ENCODE results near the gene IRX2. TPM values are rescaled to one million over a fixed set of nuclear protein-coding genes. Genes with fewer than 3 reads are reported as not detected.

The IRX2 gene
- total RNA-seq, 1 experiment from 2014 or later: not detected

DNA sequence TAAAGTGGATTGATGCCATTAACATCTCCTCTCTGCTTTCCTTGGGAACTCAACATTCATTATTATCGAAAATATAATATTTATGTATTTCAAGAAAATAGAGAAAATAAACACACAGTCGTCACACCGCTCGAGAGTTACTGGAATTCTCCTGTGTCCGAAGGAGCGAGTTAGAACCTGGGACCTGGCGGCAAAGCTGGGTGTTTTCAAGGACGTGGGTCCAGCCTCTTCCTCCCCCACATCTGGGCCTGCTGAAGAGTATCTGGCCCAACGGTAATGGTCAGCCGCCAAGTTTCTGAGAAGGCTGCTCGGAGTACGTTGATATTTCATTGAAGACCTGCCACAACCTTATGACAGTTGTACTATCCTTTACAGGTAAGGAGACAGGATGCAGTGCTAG, 47.9 kb downstream of the IRX2 start:
- TF ChIP-seq, protein P1, sequence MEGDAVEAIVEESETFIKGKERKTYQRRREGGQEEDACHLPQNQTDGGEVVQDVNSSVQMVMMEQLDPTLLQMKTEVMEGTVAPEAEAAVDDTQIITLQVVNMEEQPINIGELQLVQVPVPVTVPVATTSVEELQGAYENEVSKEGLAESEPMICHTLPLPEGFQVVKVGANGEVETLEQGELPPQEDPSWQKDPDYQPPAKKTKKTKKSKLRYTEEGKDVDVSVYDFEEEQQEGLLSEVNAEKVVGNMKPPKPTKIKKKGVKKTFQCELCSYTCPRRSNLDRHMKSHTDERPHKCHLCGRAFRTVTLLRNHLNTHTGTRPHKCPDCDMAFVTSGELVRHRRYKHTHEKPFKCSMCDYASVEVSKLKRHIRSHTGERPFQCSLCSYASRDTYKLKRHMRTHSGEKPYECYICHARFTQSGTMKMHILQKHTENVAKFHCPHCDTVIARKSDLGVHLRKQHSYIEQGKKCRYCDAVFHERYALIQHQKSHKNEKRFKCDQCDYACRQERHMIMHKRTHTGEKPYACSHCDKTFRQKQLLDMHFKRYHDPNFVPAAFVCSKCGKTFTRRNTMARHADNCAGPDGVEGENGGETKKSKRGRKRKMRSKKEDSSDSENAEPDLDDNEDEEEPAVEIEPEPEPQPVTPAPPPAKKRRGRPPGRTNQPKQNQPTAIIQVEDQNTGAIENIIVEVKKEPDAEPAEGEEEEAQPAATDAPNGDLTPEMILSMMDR (conservative IDR thresholded peaks at IDR 0.05; ENCODE audit: low read depth, low read length): no peak
- no peak for TF ChIP-seq EZH2 (IDR thresholded peaks at IDR 0.05; ENCODE audit: borderline replicate concordance, low read depth, low read length, poor library complexity, severe bottlenecking)
- POLR2A ChIA-PET (ENCODE audit: low non-redundant PET): no interaction called here
- no TSS peak for BruUV-seq (replicated peaks)
- H3K27ac ChIP-seq (ENCODE audit: low read depth, low read length, poor library complexity, severe bottlenecking): no peak overlapping the region
- intact Hi-C loops (cut with micrococcal nuclease; ENCODE audit: unreplicated experiment): no loop called here
- no peaks in the 10 kb centered on the region for H3K36me3 ChIP-seq (ENCODE audit: insufficient read depth, low read length, poor library complexity, severe bottlenecking)
- CTCF ChIA-PET: no interaction called here
- DNase-seq (ENCODE audit: low spot score): no peak
- H3K4me3 ChIP-seq (ENCODE audit: low read depth, low read length, poor library complexity, severe bottlenecking): no peak overlapping the region
- H3K9me3 ChIP-seq (ENCODE audit: low read depth, low read length, poor library complexity, severe bottlenecking): peaks cover 39% of the 10 kb centered on the region
- H3K4me1 ChIP-seq (ENCODE audit: insufficient read depth, low read length, poor library complexity, severe bottlenecking): no peaks in the 10 kb centered on the region
- no peaks in the 10 kb centered on the region for H3K27me3 ChIP-seq (replicated peaks; ENCODE audit: insufficient read depth, low read depth, low read length, poor library complexity)

DNA sequence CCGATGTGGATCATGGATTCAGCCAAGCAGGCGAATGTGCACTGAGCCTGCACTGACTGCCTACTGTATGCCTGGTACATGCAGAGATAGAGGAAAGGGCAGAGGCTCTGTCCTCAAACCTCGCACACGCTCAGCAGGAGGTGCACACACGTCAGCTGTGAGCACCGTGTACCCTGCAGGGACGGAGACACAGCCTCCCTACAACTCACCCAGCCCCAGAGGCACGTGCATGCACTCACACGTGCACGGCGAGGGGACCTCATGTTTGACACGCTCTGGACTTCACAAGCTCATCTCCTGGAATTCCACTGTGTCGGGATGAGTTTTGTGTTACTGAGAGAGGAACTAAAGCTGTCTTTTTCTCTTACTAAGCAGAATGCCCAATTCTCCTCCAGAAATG, 48.4 kb downstream of the IRX2 start:
- H3K27ac ChIP-seq (ENCODE audit: low read depth, low read length, poor library complexity, severe bottlenecking): no peak overlapping the region
- CTCF ChIA-PET: no interaction called here
- H3K4me1 ChIP-seq (ENCODE audit: insufficient read depth, low read length, poor library complexity, severe bottlenecking): no peaks in the 10 kb centered on the region
- no peaks in the 10 kb centered on the region for H3K36me3 ChIP-seq (ENCODE audit: insufficient read depth, low read length, poor library complexity, severe bottlenecking)
- intact Hi-C loops (cut with micrococcal nuclease; ENCODE audit: unreplicated experiment): no loop called here
- no TSS peak for BruUV-seq (replicated peaks)
- no peaks in the 10 kb centered on the region for H3K27me3 ChIP-seq (replicated peaks; ENCODE audit: insufficient read depth, low read depth, low read length, poor library complexity)
- no peak overlapping the region for H3K4me3 ChIP-seq (ENCODE audit: low read depth, low read length, poor library complexity, severe bottlenecking)
- TF ChIP-seq, protein P1 (conservative IDR thresholded peaks at IDR 0.05; ENCODE audit: low read depth, low read length): no peak
- TF ChIP-seq EZH2 (IDR thresholded peaks at IDR 0.05; ENCODE audit: borderline replicate concordance, low read depth, low read length, poor library complexity, severe bottlenecking): no peak
- DNase-seq (ENCODE audit: low spot score): no peak
- POLR2A ChIA-PET (ENCODE audit: low non-redundant PET): no interaction called here
- peaks cover 42% of the 10 kb centered on the region for H3K9me3 ChIP-seq (ENCODE audit: low read depth, low read length, poor library complexity, severe bottlenecking)

DNA sequence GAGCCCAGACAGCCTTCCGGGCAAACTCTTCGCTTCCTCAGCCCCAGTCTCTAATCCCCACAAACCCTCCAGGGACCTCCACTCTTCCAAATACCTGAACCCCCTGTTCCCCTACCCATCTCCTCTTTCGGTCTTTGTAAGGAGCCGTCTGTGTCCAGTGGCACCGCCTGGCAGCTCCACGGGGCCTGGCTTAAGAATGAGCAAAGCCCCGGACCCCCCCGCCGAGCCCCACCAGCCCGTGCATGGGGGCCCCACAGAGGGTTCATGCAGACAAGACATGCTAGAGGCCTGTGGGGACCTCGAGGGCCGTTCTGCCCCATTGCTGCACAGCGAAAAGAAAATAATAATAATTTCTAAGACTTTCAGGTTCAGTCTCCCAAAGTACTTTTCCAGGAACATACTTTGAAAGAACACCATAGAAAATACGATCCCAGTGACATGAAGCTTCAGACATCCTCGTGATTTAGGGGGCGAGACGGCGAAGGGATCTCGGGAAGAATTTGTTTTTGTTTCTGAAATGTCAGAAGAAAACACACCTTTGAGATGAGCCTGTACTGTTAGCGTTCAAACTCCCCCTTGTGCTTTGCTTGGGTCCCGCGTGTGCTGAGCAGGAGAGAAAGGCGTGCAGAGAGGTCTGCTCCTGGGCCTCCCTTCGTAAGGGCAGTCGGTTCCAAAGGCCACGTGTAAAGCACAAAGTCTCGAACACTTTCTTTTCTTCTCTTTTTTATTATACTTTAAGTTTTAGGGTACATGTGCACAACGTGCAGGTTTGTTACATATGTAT, 49.2 kb downstream of the IRX2 start:
- Histone ChIP-seq H3K4me1 (ENCODE audit: insufficient read depth, low read length, poor library complexity, severe bottlenecking) (no peaks in the 10 kb centered on the region), H3K27ac (ENCODE audit: low read depth, low read length, poor library complexity, severe bottlenecking) (no peak overlapping the region), H3K36me3 (ENCODE audit: insufficient read depth, low read length, poor library complexity, severe bottlenecking) (no peaks in the 10 kb centered on the region), H3K4me3 (ENCODE audit: low read depth, low read length, poor library complexity, severe bottlenecking) (no peak overlapping the region), H3K9me3 (ENCODE audit: low read depth, low read length, poor library complexity, severe bottlenecking) (peaks cover 45% of the 10 kb centered on the region), H3K27me3 (replicated peaks; ENCODE audit: insufficient read depth, low read depth, low read length, poor library complexity) (no peaks in the 10 kb centered on the region)
- ChIA-PET CTCF (no interaction called here), POLR2A (ENCODE audit: low non-redundant PET) (no interaction called here)
- no TSS peak for BruUV-seq (replicated peaks)
- intact Hi-C loops (cut with micrococcal nuclease; ENCODE audit: unreplicated experiment): no loop called here
- TF ChIP-seq, protein P1 (conservative IDR thresholded peaks at IDR 0.05; ENCODE audit: low read depth, low read length): no peak
- TF ChIP-seq EZH2 (IDR thresholded peaks at IDR 0.05; ENCODE audit: borderline replicate concordance, low read depth, low read length, poor library complexity, severe bottlenecking): no peak
- no peak for DNase-seq (ENCODE audit: low spot score)

All from A673 (cell line).